Suprapubic skin (tissue), 4 donors: ENCODE results near the gene MCF2L2. TPM values are rescaled to one million over a fixed set of nuclear protein-coding genes. Genes with fewer than 3 reads are reported as not detected.

ENCODE experiments used
- DNase-seq, 2 donors: peaks; one replicate each; pipeline ENCODE4 v3.0.0-alpha.2; 2019; ENCODE audit warnings: low spot score in 2 of 2
- H3K27ac ChIP-seq: fragments of 200-600 bp; sonication (generic); one replicate; pipeline ENCODE4 v1.5.1; 2019
- H3K27me3 ChIP-seq: fragments of 200-600 bp; sonication (generic); one replicate; pipeline ENCODE4 v1.5.1; 2019
- H3K36me3 ChIP-seq: fragments of 200-600 bp; sonication (generic); one replicate; pipeline ENCODE4 v1.5.1; 2019
- H3K4me1 ChIP-seq: fragments of 200-600 bp; sonication (generic); one replicate; pipeline ENCODE4 v1.5.1; 2019
- H3K4me3 ChIP-seq: fragments of 200-600 bp; sonication (generic); one replicate; pipeline ENCODE4 v1.5.1; 2019; ENCODE audit warnings: mild to moderate bottlenecking
- H3K9me3 ChIP-seq: fragments of 200-600 bp; sonication (generic); one replicate; pipeline ENCODE4 v1.5.1; 2019
- CTCF ChIP-seq, 2 donors: fragments of 200-600 bp in 1 of 2; fragments of 450-650 bp in 1 of 2; sonication (generic) in 1 of 2; IDR thresholded peaks; one replicate each; pipeline ENCODE4 v1.5.1; 2016 to 2019; ENCODE audit warnings: antibody characterized with exemption in 2 of 2, mild to moderate bottlenecking in 1 of 2, moderate library complexity in 1 of 2
- EP300 ChIP-seq: sonication (generic); formaldehyde crosslinking; IDR thresholded peaks from one replicate; pipeline ENCODE4 v1.6.1; 2017; ENCODE audit warnings: antibody characterized with exemption
- POLR2A ChIP-seq, 2 donors: fragments of 450-650 bp; IDR thresholded peaks; one replicate each; pipeline ENCODE4 v1.6.1; 2017; ENCODE audit warnings: antibody characterized with exemption in 2 of 2, mild to moderate bottlenecking in 2 of 2, moderate library complexity in 2 of 2
- POLR2AphosphoS5 ChIP-seq, 3 donors: sonication (generic); formaldehyde crosslinking; IDR thresholded peaks; one replicate each; pipeline ENCODE4 v1.6.1; 2017; ENCODE audit warnings: antibody characterized with exemption in 3 of 3
- WGBS: methylation state at CpG from one replicate; pipeline ENCODE4 v1.1.5; 2018; 5-methylcytosine and 5-hydroxymethylcytosine counted together
- total RNA-seq, 4 donors: library from RNA; depleted of rRNA; stranded (reverse); fragments of >200 nt; gene quantifications; one replicate each; pipeline ENCODE4 v1.1.0, GENCODE V29; 2016

Gene MCF2L2
- total RNA-seq, 4 donors from 2014 or later = 0.36 to 2.2 (median 0.64) TPM

- no peak for TF ChIP-seq POLR2A (IDR thresholded peaks at IDR 0.05)
- TF ChIP-seq EP300 = no peak
- no peak for TF ChIP-seq CTCF (IDR thresholded peaks at IDR 0.05)
- no peak for TF ChIP-seq POLR2AphosphoS5 (IDR thresholded peaks at IDR 0.05)
- 93% methylated on average over 14 of the region's 14 CpGs for WGBS
- no peaks in the 10 kb centered on the region for H3K36me3 ChIP-seq
- H3K9me3 ChIP-seq = no peaks in the 10 kb centered on the region
- no peaks in the 10 kb centered on the region for H3K27me3 ChIP-seq
- DNase-seq = no peak
- H3K4me3 ChIP-seq = no peak overlapping the region
- no peak overlapping the region for H3K27ac ChIP-seq
- H3K4me1 ChIP-seq = no peaks in the 10 kb centered on the region
Observed at GRCh38 chr3:183153210-183153950, 275.0 kb downstream of the MCF2L2 start.

- 66% methylated on average over 6 of the region's 6 CpGs for WGBS
- no peak for TF ChIP-seq POLR2A (IDR thresholded peaks at IDR 0.05)
- no peak for TF ChIP-seq POLR2AphosphoS5 (IDR thresholded peaks at IDR 0.05)
- TF ChIP-seq CTCF (IDR thresholded peaks at IDR 0.05) = no peak
- no peak for TF ChIP-seq EP300
- Histone ChIP-seq H3K27ac (no peak overlapping the region), H3K4me1 (no peaks in the 10 kb centered on the region), H3K4me3 (no peak overlapping the region), H3K9me3 (no peaks in the 10 kb centered on the region), H3K27me3 (no peaks in the 10 kb centered on the region), H3K36me3 (no peaks in the 10 kb centered on the region)
- no peak for DNase-seq
Observed at GRCh38 chr3:183151821-183152351, 276.5 kb downstream of the MCF2L2 start.

GRCh38 chr3:183151086-183151485 is 277.3 kb downstream of the MCF2L2 start:
- Histone ChIP-seq H3K27ac (no peak overlapping the region), H3K27me3 (no peaks in the 10 kb centered on the region), H3K9me3 (no peaks in the 10 kb centered on the region), H3K4me1 (no peaks in the 10 kb centered on the region), H3K4me3 (no peak overlapping the region), H3K36me3 (no peaks in the 10 kb centered on the region)
- no peak for DNase-seq
- 89% methylated on average over 3 of the region's 3 CpGs for WGBS
- TF ChIP-seq CTCF (IDR thresholded peaks at IDR 0.05) (no peak), POLR2AphosphoS5 (IDR thresholded peaks at IDR 0.05) (no peak), POLR2A (IDR thresholded peaks at IDR 0.05) (no peak), EP300 (no peak)

- Histone ChIP-seq H3K4me1 (no peaks in the 10 kb centered on the region), H3K9me3 (no peaks in the 10 kb centered on the region), H3K4me3 (no peak overlapping the region), H3K27ac (no peak overlapping the region), H3K36me3 (no peaks in the 10 kb centered on the region), H3K27me3 (no peaks in the 10 kb centered on the region)
- WGBS = 53% methylated on average over 5 of the region's 5 CpGs
- TF ChIP-seq POLR2A (IDR thresholded peaks at IDR 0.05) (no peak), POLR2AphosphoS5 (IDR thresholded peaks at IDR 0.05) (no peak), EP300 (no peak), CTCF (IDR thresholded peaks at IDR 0.05) (no peak)
- DNase-seq = no peak
Observed at GRCh38 chr3:183149915-183150750, 278.3 kb downstream of the MCF2L2 start.

- no peaks in the 10 kb centered on the region for H3K9me3 ChIP-seq
- H3K27me3 ChIP-seq = no peaks in the 10 kb centered on the region
- H3K36me3 ChIP-seq = no peaks in the 10 kb centered on the region
- no peaks in the 10 kb centered on the region for H3K4me1 ChIP-seq
- H3K27ac ChIP-seq = no peak overlapping the region
- TF ChIP-seq CTCF (IDR thresholded peaks at IDR 0.05) (no peak), POLR2A (IDR thresholded peaks at IDR 0.05) (no peak), EP300 (no peak), POLR2AphosphoS5 (IDR thresholded peaks at IDR 0.05) (no peak)
- H3K4me3 ChIP-seq = no peak overlapping the region
- 64% methylated on average over 4 of the region's 4 CpGs for WGBS
- DNase-seq = no peak
Observed at GRCh38 chr3:183148056-183148455, 280.4 kb downstream of the MCF2L2 start.
